Neural progenitor cell (in vitro differentiated cells): ENCODE measurements around the gene IL25. TPM values are rescaled to one million over a fixed set of nuclear protein-coding genes. Genes with fewer than 3 reads are reported as not detected.
A peak's percentile ranks its signal among the peaks of the same experiment; 100 is the strongest.

Experiments
- DNase-seq: peaks from one replicate; pipeline ENCODE4 v3.0.0-alpha.2; 2016; ENCODE audit warnings: low spot score
- H2AFZ ChIP-seq: fragments of 200-600 bp; sonication (generic); replicated peaks from 2 replicates; pipeline ENCODE4 v1.6.1; 2016; ENCODE audit warnings: antibody characterized with exemption
- H3F3A ChIP-seq: fragments of 200-600 bp; sonication (generic); 2 replicates; pipeline ENCODE4 v1.6.1; 2016; ENCODE audit warnings: antibody characterized with exemption, low read depth
- H3K27ac ChIP-seq: fragments of 200-600 bp; sonication (generic); 2 replicates; pipeline ENCODE4 v1.5.1; 2016; ENCODE audit warnings: mild to moderate bottlenecking
- H3K27me3 ChIP-seq: fragments of 200-600 bp; sonication (generic); 2 replicates; pipeline ENCODE4 v1.6.1; 2016; ENCODE audit warnings: mild to moderate bottlenecking, moderate library complexity
- H3K36me3 ChIP-seq: fragments of 200-600 bp; sonication (generic); 2 replicates; pipeline ENCODE4 v1.5.1; 2016
- H3K4me1 ChIP-seq: fragments of 200-600 bp; sonication (generic); 2 replicates; pipeline ENCODE4 v1.6.1; 2016; ENCODE audit warnings: mixed run types
- H3K4me2 ChIP-seq: fragments of 200-600 bp; sonication (generic); 2 replicates; pipeline ENCODE4 v1.6.1; 2016
- H3K4me3 ChIP-seq: fragments of 200-600 bp; sonication (generic); 2 replicates; pipeline ENCODE4 v1.5.1; 2016
- H3K79me2 ChIP-seq: fragments of 200-600 bp; sonication (generic); 2 replicates; pipeline ENCODE4 v1.6.1; 2016; ENCODE audit warnings: low read depth
- H3K9ac ChIP-seq: fragments of 200-600 bp; sonication (generic); 2 replicates; pipeline ENCODE4 v1.6.1; 2016
- H3K9me3 ChIP-seq: fragments of 200-600 bp; sonication (generic); 2 replicates; pipeline ENCODE4 v1.5.1; 2016; ENCODE audit warnings: low read depth
- H4K20me1 ChIP-seq: fragments of 200-600 bp; sonication (generic); 2 replicates; pipeline ENCODE4 v1.6.1; 2016; ENCODE audit warnings: low read depth
- H3K27ac Mint-ChIP-seq: 3 replicates; pipeline ENCODE4 v1.8.0; 2021; ENCODE audit warnings: mixed read lengths
- H3K27me3 Mint-ChIP-seq: 2 replicates; pipeline ENCODE4 v1.8.0; 2022; ENCODE audit warnings: low read depth, mild to moderate bottlenecking, inconsistent platforms, moderate library complexity, mixed read lengths; ENCODE audit not compliant: insufficient read depth
- H3K36me3 Mint-ChIP-seq: 3 replicates; pipeline ENCODE4 v1.8.0; 2021; ENCODE audit warnings: mixed read lengths
- H3K4me1 Mint-ChIP-seq: 3 replicates; pipeline ENCODE4 v1.8.0; 2021; ENCODE audit warnings: mixed read lengths
- H3K4me3 Mint-ChIP-seq: 3 replicates; pipeline ENCODE4 v1.8.0; 2021; ENCODE audit warnings: mild to moderate bottlenecking, moderate library complexity, mixed read lengths
- H3K9me3 Mint-ChIP-seq: 3 replicates; pipeline ENCODE4 v1.8.0; 2020; ENCODE audit warnings: mixed read lengths
- CTCF ChIP-seq: fragments of 200-600 bp; sonication (generic); IDR thresholded peaks from 2 replicates; pipeline ENCODE4 v1.5.1; 2017; ENCODE audit warnings: antibody characterized with exemption, mild to moderate bottlenecking
- EZH2 ChIP-seq: fragments of 200-600 bp; sonication (generic); IDR thresholded peaks from 2 replicates; pipeline ENCODE4 v1.6.1; 2017; ENCODE audit warnings: antibody characterized with exemption, mild to moderate bottlenecking, moderate library complexity
- EZH2phosphoT487 ChIP-seq: fragments of 200-600 bp; sonication (generic); IDR thresholded peaks from 2 replicates; pipeline ENCODE4 v1.6.1; 2017; ENCODE audit warnings: antibody characterized with exemption
- total RNA-seq: library from RNA; depleted of rRNA; stranded (reverse); fragments of >200 nt; gene quantifications from 2 replicates; pipeline ENCODE4 v1.2.3, GENCODE V29; 2015; ENCODE audit warnings: low replicate concordance

Gene IL25
- total RNA-seq: not detected in 2 replicates

GRCh38 chr14:23372509-23372908, at the start of gene IL25:
Gene IL25 (plus strand): TSS chr14:23372809.
- no peak for TF ChIP-seq CTCF
- no peak for TF ChIP-seq EZH2
- no peak for TF ChIP-seq EZH2phosphoT487
- no peak for DNase-seq
- Mint-ChIP-seq H3K4me1 (peaks cover 16% of the 10 kb centered on the region), H3K9me3 (no peaks in the 10 kb centered on the region), H3K27ac (peak within 1 kb of the TSS; percentile 12), H3K4me3 (no peak within 1 kb of the TSS), H3K36me3 (no peaks in the 10 kb centered on the region), H3K27me3 (peaks cover 8% of the 10 kb centered on the region)
- H3K4me1 ChIP-seq: peaks cover 14% of the 10 kb centered on the region
- H3K4me3 ChIP-seq: no peak within 1 kb of the TSS
- no peak within 1 kb of the TSS for H3K27ac ChIP-seq
- H3K9me3 ChIP-seq: no peaks in the 10 kb centered on the region
- no peaks in the 10 kb centered on the region for H3K36me3 ChIP-seq
- H3K27me3 ChIP-seq: no peaks in the 10 kb centered on the region
- no peak within 1 kb of the TSS for H3K4me2 ChIP-seq
- no peak within 1 kb of the TSS for H3K9ac ChIP-seq
- H3F3A ChIP-seq: peaks cover 16% of the 10 kb centered on the region
- H3K79me2 ChIP-seq: no peaks in the 10 kb centered on the region
- H2AFZ ChIP-seq: no peak within 1 kb of the TSS
- no peaks in the 10 kb centered on the region for H4K20me1 ChIP-seq

- Histone ChIP-seq H3K9me3 (no peaks in the 10 kb centered on the region), H3K9ac (no peak overlapping the region), H3K36me3 (peaks cover 14% of the 10 kb centered on the region), H4K20me1 (peaks cover 20% of the 10 kb centered on the region), H3F3A (peaks cover 67% of the 10 kb centered on the region), H3K27ac (no peak overlapping the region), H3K4me2 (peak overlapping the region; percentile 95), H3K79me2 (peaks cover 29% of the 10 kb centered on the region), H3K4me3 (no peak overlapping the region), H2AFZ (no peak overlapping the region), H3K4me1 (peaks cover 22% of the 10 kb centered on the region), H3K27me3 (no peaks in the 10 kb centered on the region)
- no peak overlapping the region for H3K27ac Mint-ChIP-seq
- H3K36me3 Mint-ChIP-seq: peaks cover 27% of the 10 kb centered on the region
- H3K27me3 Mint-ChIP-seq: peaks cover 13% of the 10 kb centered on the region
- TF ChIP-seq CTCF (no peak), EZH2phosphoT487 (no peak), EZH2 (no peak)
- no peaks in the 10 kb centered on the region for H3K9me3 Mint-ChIP-seq
- H3K4me1 Mint-ChIP-seq: peaks cover 27% of the 10 kb centered on the region
- no peak for DNase-seq
- H3K4me3 Mint-ChIP-seq: peak overlapping the region; percentile 47
Observed at GRCh38 chr14:23323838-23324454, 48.7 kb upstream of the IL25 start.

GRCh38 chr14:23324455-23324846, 48.2 kb upstream of the IL25 start:
- H4K20me1 ChIP-seq: peaks cover 20% of the 10 kb centered on the region
- no peak for DNase-seq
- H3K4me2 ChIP-seq: no peak overlapping the region
- H2AFZ ChIP-seq: no peak overlapping the region
- no peak overlapping the region for H3K9ac ChIP-seq
- H3K36me3 ChIP-seq: peaks cover 14% of the 10 kb centered on the region
- H3K36me3 Mint-ChIP-seq: peaks cover 25% of the 10 kb centered on the region
- TF ChIP-seq EZH2 (no peak), EZH2phosphoT487 (no peak), CTCF (no peak)
- peaks cover 27% of the 10 kb centered on the region for H3K4me1 Mint-ChIP-seq
- H3K4me3 ChIP-seq: no peak overlapping the region
- no peak overlapping the region for H3K27ac ChIP-seq
- no peaks in the 10 kb centered on the region for H3K27me3 ChIP-seq
- no peaks in the 10 kb centered on the region for H3K9me3 Mint-ChIP-seq
- peaks cover 22% of the 10 kb centered on the region for H3K4me1 ChIP-seq
- H3K9me3 ChIP-seq: no peaks in the 10 kb centered on the region
- H3K27ac Mint-ChIP-seq: no peak overlapping the region
- peaks cover 64% of the 10 kb centered on the region for H3F3A ChIP-seq
- peaks cover 29% of the 10 kb centered on the region for H3K79me2 ChIP-seq
- peaks cover 15% of the 10 kb centered on the region for H3K27me3 Mint-ChIP-seq
- peak overlapping the region; percentile 18 for H3K4me3 Mint-ChIP-seq
